IMR-90 (cell line): ENCODE measurements around the gene GPR108. TPM values are rescaled to one million over a fixed set of nuclear protein-coding genes. Genes with fewer than 3 reads are reported as not detected.
"Not testable (repeated sequence)": the region's sequence is repeated elsewhere in the genome, so short reads cannot be mapped to it uniquely, and the experiment has no call there.

ENCODE experiments used
- ATAC-seq: fragments of 200-7000 bp; cut with Tn5 transposase; 2 replicates; pipeline ENCODE4 v1.9.1; 2020; ENCODE audit warnings: low read depth, mild to moderate bottlenecking, moderate library complexity
- BruUV-seq: library from RNA; stranded (reverse); fragments of 400-500 nt; replicated peaks from 2 replicates; lab custom pipeline; 2021; lab: Mats Ljungman, UMichigan
- CTCF ChIA-PET: fragments of 300-600 bp; formaldehyde crosslinking; extraction: SDS; loops from one replicate; lab custom pipeline; 2021; ENCODE audit warnings: antibody characterized with exemption; lab: Yijun Ruan, JAX
- POLR2A ChIA-PET: fragments of 300-600 bp; sonication (Branson Sonifier 250); formaldehyde crosslinking; loops from one replicate; lab custom pipeline; 2022; ENCODE audit warnings: antibody characterized with exemption; ENCODE audit not compliant: unreplicated experiment; lab: Charles Lee
- DNase-seq: peaks from one replicate; pipeline ENCODE4 v3.0.0; 2013
- H2AFZ ChIP-seq: replicated peaks from 2 replicates; pipeline ENCODE3; 2013; ENCODE audit warnings: low read length, mild to moderate bottlenecking; ENCODE audit not compliant: poor library complexity
- H2AK5ac ChIP-seq: 2 replicates; pipeline ENCODE4 v1.6.1; 2013; ENCODE audit warnings: low read depth, low read length, inconsistent platforms
- H2AK9ac ChIP-seq: replicated peaks from 2 replicates; pipeline ENCODE3; 2013; ENCODE audit warnings: mild to moderate bottlenecking, low read depth, low read length, moderate library complexity; ENCODE audit not compliant: poor library complexity
- H2BK120ac ChIP-seq: 2 replicates; pipeline ENCODE4 v1.6.1; 2013; ENCODE audit warnings: low read depth, low read length, inconsistent platforms
- H2BK15ac ChIP-seq: 3 replicates; pipeline ENCODE4 v1.6.1; 2013; ENCODE audit warnings: low read depth, low read length, inconsistent platforms
- H2BK20ac ChIP-seq: 2 replicates; pipeline ENCODE4 v1.6.1; 2013; ENCODE audit warnings: low read depth, mild to moderate bottlenecking, inconsistent platforms, low read length, moderate library complexity
- H2BK5ac ChIP-seq: 2 replicates; pipeline ENCODE4 v1.6.1; 2013; ENCODE audit warnings: mild to moderate bottlenecking, low read depth, low read length, inconsistent platforms; ENCODE audit not compliant: poor library complexity, severe bottlenecking
- H3K14ac ChIP-seq: replicated peaks from 2 replicates; pipeline ENCODE4 v1.6.1; 2013; ENCODE audit warnings: low read depth, low read length, inconsistent platforms
- H3K18ac ChIP-seq: 2 replicates; pipeline ENCODE4 v1.6.1; 2013; ENCODE audit warnings: low read depth, low read length, control low read depth
- H3K23ac ChIP-seq: 2 replicates; pipeline ENCODE4 v1.6.1; 2013; ENCODE audit warnings: low read depth, low read length, inconsistent platforms
- H3K27ac ChIP-seq: 2 replicates; pipeline ENCODE4 v1.5.1; 2013; ENCODE audit warnings: mild to moderate bottlenecking, control low read depth, low read length; ENCODE audit not compliant: insufficient read depth
- H3K27me3 ChIP-seq: 2 replicates; pipeline ENCODE4 v1.6.1; 2013; ENCODE audit warnings: low read length; ENCODE audit not compliant: control insufficient read depth, insufficient read depth
- H3K36me3 ChIP-seq: 2 replicates; pipeline ENCODE4 v1.6.1; 2013; ENCODE audit warnings: low read length, mixed read lengths; ENCODE audit not compliant: control insufficient read depth, insufficient read depth
- H3K4ac ChIP-seq: 2 replicates; pipeline ENCODE4 v1.6.1; 2013; ENCODE audit warnings: low read depth, low read length, inconsistent platforms
- H3K4me1 ChIP-seq: 2 replicates; pipeline ENCODE4 v1.6.1; 2013; ENCODE audit warnings: low read length, mixed read lengths; ENCODE audit not compliant: control insufficient read depth, insufficient read depth
- H3K4me2 ChIP-seq: 2 replicates; pipeline ENCODE4 v1.6.1; 2013; ENCODE audit warnings: low read depth, mild to moderate bottlenecking, control low read depth, low read length, moderate library complexity
- H3K4me3 ChIP-seq: 2 replicates; pipeline ENCODE4 v1.5.1; 2013; ENCODE audit warnings: low read depth, mild to moderate bottlenecking, control low read depth, low read length, moderate library complexity; ENCODE audit not compliant: insufficient read depth
- H3K56ac ChIP-seq: 2 replicates; pipeline ENCODE4 v1.6.1; 2013; ENCODE audit warnings: low read length, inconsistent platforms; ENCODE audit not compliant: insufficient read depth; ENCODE audit errors: extremely low read depth
- H3K79me1 ChIP-seq, 2 experiments: 2 replicates each; pipeline ENCODE4 v1.6.1; 2013; ENCODE audit warnings: low read length in 2 of 2, inconsistent platforms in 1 of 2, low read depth in 1 of 2
- H3K9ac ChIP-seq: 2 replicates; pipeline ENCODE4 v1.6.1; 2013; ENCODE audit warnings: low read depth, low read length, control low read depth
- H3K9me1 ChIP-seq: 2 replicates; pipeline ENCODE4 v1.6.1; 2013; ENCODE audit warnings: low read length, inconsistent platforms; ENCODE audit not compliant: insufficient read depth
- H3K9me3 ChIP-seq: 2 replicates; pipeline ENCODE4 v1.6.1; 2013; ENCODE audit warnings: low read length; ENCODE audit not compliant: control insufficient read depth, insufficient read depth
- H4K20me1 ChIP-seq: 2 replicates; pipeline ENCODE4 v1.6.1; 2013; ENCODE audit warnings: low read length, inconsistent platforms; ENCODE audit not compliant: insufficient read depth
- H4K5ac ChIP-seq: 2 replicates; pipeline ENCODE4 v1.6.1; 2013; ENCODE audit warnings: mild to moderate bottlenecking, low read depth, low read length, control low read depth
- H4K8ac ChIP-seq, 2 experiments: 2 replicates each; pipeline ENCODE4 v1.6.1; 2013; ENCODE audit warnings: low read depth in 2 of 2, low read length in 2 of 2, control low read depth in 1 of 2, inconsistent platforms in 1 of 2
- H4K91ac ChIP-seq: 2 replicates; pipeline ENCODE4 v1.6.1; 2013; ENCODE audit warnings: low read depth, low read length, inconsistent platforms; ENCODE audit not compliant: insufficient read depth
- CEBPB ChIP-seq: IDR thresholded peaks from 2 replicates; pipeline ENCODE4 v1.6.1; 2012; ENCODE audit warnings: low read depth, low read length, improper control_type of control experiment
- CHD1 ChIP-seq: IDR thresholded peaks from 2 replicates; pipeline ENCODE4 v1.6.1; 2012; ENCODE audit warnings: low read depth, low read length, improper control_type of control experiment
- MAFK ChIP-seq: IDR thresholded peaks from 2 replicates; pipeline ENCODE4 v1.6.1; 2012; ENCODE audit warnings: low read depth, low read length, improper control_type of control experiment
- WGBS, 2 experiments: methylation state at CpG; one replicate each; pipeline versions ENCODE4 v1.1.5 to v1.1.7; 2013; ENCODE audit warnings: missing lambda C conversion rate in 2 of 2; ENCODE audit not compliant: insufficient read length in 1 of 2; ENCODE audit errors: extremely low coverage in 2 of 2; 5-methylcytosine and 5-hydroxymethylcytosine counted together
- dilution Hi-C: fragments of 300-500 bp; cut with HindIII; formaldehyde crosslinking; loops from one replicate; pipeline ENCODE4 v1.14.3; 2018; ENCODE audit warnings: low sequenced_read_pairs; ENCODE audit not compliant: unreplicated experiment
- in situ Hi-C: fragments of 300-500 bp; cut with MboI; formaldehyde crosslinking; loops from 3 replicates; pipeline ENCODE4 v1.14.3; 2019; ENCODE audit warnings: low sequenced_read_pairs, inconsistent platforms, mixed read lengths
- intact Hi-C: fragments of 100-400 bp; cut with micrococcal nuclease; formaldehyde crosslinking; loops from 2 replicates; pipeline ENCODE4 v1.10.0; 2022
- polyA plus RNA-seq, 3 experiments: library from polyadenylated mRNA; depleted of rRNA; stranded (reverse); fragments of >200 nt; gene quantifications; 2 replicates each; pipeline ENCODE4 v1.2.3, GENCODE V29; 2012; ENCODE audit warnings: low replicate concordance in 1 of 3
- total RNA-seq: library from RNA; depleted of rRNA; stranded (reverse); fragments of >200 nt; gene quantifications from 2 replicates; pipeline ENCODE4 v1.2.3, GENCODE V29; 2012

GPR108 gene
- total and polyA plus RNA-seq, 2 of the 4 experiments (the other 2 are of a cell fraction), result 28.0 to 38.9 TPM

DNA sequence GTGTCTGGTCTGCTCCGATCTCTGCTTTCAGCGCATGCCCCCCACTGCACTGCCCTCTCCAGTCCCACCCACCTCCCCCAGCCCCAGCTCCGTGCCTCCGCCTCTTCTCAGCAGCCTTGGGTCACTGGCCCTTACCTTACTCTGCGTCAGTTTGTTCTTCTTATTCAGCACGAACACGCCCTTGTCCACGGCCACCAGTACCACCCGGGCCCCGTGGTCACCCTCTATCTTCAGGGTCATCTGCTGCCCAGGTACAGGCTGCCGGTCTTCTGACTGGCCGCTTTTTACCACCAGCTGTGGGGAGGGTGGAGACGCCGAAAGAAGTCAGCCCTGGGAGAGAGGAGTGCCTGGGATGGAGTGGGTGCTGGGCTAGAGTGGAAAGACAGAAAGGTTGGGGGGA is 27.8 kb downstream of the GPR108 start:
- Histone ChIP-seq H3K79me1 (no peaks in the 10 kb centered on the region), H2BK120ac (no peak overlapping the region), H2AFZ (no peak overlapping the region), H4K8ac (no peak overlapping the region), H3K4me3 (no peak overlapping the region), H3K56ac (no peak overlapping the region), H3K23ac (no peak overlapping the region), H3K27ac (no peak overlapping the region), H2BK15ac (no peak overlapping the region), H2AK9ac (no peak overlapping the region), H3K9ac (no peak overlapping the region), H4K20me1 (no peaks in the 10 kb centered on the region), H2BK5ac (no peak overlapping the region), H3K14ac (no peak overlapping the region), H3K4me1 (no peaks in the 10 kb centered on the region), H3K9me1 (no peaks in the 10 kb centered on the region), H3K9me3 (no peaks in the 10 kb centered on the region; the same call in 1 of the 2 replicates), H3K36me3 (no peaks in the 10 kb centered on the region), H3K18ac (no peak overlapping the region), H3K4me2 (no peak overlapping the region), H2BK20ac (no peak overlapping the region), H3K27me3 (peaks cover 2% of the 10 kb centered on the region; the same call in 1 of the 2 replicates), H4K91ac (no peak overlapping the region), H3K4ac (no peak overlapping the region), H4K5ac (no peak overlapping the region), H2AK5ac (no peak overlapping the region)
- intact Hi-C loops, result no loop called here
- in situ Hi-C loops, result no loop called here
- POLR2A ChIA-PET, result no interaction called here
- no TSS peak for BruUV-seq
- ATAC-seq, result no peak
- dilution Hi-C loops, result no loop called here
- CTCF ChIA-PET, result no interaction called here
- 84% methylated on average over 2 of the region's 14 CpGs; no CpG with 5 or more reads in 1 of the 2 experiments for WGBS, 2 experiments
- no peak for DNase-seq
- TF ChIP-seq CHD1 (no peak), CEBPB (no peak), MAFK (no peak)

DNA sequence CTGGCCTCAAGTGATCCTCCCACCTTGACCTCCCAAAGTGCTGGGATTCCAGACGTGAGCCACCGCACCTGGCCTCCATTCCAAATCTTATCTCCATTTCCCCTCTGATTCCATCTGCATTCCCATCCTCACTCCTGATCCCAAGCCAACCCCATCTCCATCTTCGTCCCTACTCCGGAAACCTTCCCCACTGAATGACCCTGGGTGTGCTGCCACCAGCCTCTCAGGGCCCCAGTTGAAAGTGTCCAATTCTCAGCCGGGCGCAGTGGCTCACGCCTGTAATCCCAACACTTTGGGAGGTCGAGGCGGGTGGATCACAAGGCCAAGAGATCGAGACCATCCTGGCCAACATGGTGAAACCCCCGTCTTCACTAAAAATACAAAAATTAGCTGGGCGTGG is 28.5 kb downstream of the GPR108 start:
- H3K9me3 ChIP-seq, H3K9ac ChIP-seq, H3K27me3 ChIP-seq, H2BK120ac ChIP-seq, H3K56ac ChIP-seq, POLR2A ChIA-PET, H2AK5ac ChIP-seq, H3K4me1 ChIP-seq, H2BK5ac ChIP-seq, H2AFZ ChIP-seq, H4K5ac ChIP-seq, ATAC-seq, H2BK20ac ChIP-seq, dilution Hi-C loops, H3K4me2 ChIP-seq, DNase-seq, H3K14ac ChIP-seq, H3K27ac ChIP-seq, H2AK9ac ChIP-seq, H3K79me1 ChIP-seq, H3K36me3 ChIP-seq, H4K91ac ChIP-seq, H3K23ac ChIP-seq, intact Hi-C loops, H3K9me1 ChIP-seq, H4K20me1 ChIP-seq, in situ Hi-C loops, H3K18ac ChIP-seq, H3K4me3 ChIP-seq, CTCF ChIA-PET, BruUV-seq, H3K4ac ChIP-seq, H2BK15ac ChIP-seq, H4K8ac ChIP-seq: not testable (repeated sequence)
- 75% methylated on average over 2 of the region's 12 CpGs; no CpG with 5 or more reads in 1 of the 2 experiments for whole genome bisulfite sequencing, 2 experiments
